Stimulated activated CD8-positive, alpha-beta memory T cell treated with anti-CD3 and anti-CD28 coated beads, Interleukin-4, amount 100 ng/mL, for 4 hours (primary cell): ENCODE results near the gene ROBO3.

Experiments
- DNase-seq, 2 donors: peaks; one replicate each; pipeline ENCODE4 v3.0.0-alpha.2; 2020; ENCODE audit warnings: low read depth in 2 of 2, low spot score in 1 of 2

Gene ROBO3

GRCh38 chr11:124865181-124865901 is at the start of gene ROBO3:
Gene ROBO3 (plus strand): TSS chr11:124865432. CDS start chr11:124865578, 146 bp downstream.
- DNase-seq: no peak

GRCh38 chr11:124817036-124817435 is 48.2 kb upstream of the ROBO3 start:
- DNase-seq: no peak

DNA sequence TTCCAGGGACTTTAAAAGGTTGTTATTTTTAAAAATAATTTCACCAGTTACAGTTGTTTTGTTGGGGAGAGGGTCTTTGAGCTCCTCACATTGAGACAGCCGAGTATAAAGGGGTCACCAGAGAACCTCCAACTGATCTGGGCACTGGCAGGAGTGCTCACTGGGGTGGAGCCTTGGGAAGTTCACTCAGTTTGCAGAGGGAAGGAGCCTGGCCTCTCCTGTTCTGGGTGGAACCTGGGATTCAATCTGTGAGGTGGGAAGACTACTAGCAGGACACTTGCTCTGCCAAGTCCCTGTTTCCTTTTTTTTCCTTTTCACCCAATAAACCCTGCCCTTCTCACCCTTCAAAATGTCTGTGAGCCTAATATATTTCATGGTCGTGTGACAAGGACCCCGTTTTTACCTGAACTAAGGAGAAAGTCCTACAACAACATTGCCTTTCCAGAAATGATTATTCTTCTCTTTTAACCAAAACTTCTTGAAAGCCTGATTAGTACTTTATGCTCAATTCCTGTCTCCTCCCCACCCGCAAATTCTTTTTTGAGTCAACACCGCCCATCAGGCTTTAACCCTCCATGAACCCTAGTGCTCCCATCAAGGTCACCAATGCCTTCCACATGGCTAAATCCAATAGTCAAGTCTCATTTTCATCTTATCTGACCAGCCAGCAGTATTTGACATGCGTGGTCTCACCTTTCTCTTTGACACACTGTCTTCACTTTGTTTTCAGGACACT is 43.1 kb upstream of the ROBO3 start:
- no peak for DNase-seq

- no peak for DNase-seq
These were observed 41.5 kb upstream of the ROBO3 start for GRCh38 chr11:124823512-124824376.

DNA sequence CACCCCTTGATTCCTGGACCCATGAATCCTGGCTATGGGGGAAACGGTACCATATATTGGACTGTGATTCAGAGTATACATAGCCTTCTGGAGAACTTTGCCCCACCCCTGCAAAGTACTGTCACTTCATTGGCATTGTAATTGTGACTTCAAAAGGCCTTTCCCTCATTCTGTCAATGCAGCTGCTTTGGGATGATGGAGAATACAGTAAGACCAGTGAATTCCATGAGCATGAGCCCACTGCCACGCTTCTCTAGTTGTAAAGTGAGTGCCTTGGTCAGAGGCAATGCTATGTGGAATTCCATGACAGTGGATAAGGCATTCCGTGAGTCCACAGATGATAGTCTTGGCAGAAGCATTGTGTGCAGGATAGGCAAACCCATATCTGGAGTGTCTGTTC is 39.4 kb upstream of the ROBO3 start:
- no peak for DNase-seq

DNA sequence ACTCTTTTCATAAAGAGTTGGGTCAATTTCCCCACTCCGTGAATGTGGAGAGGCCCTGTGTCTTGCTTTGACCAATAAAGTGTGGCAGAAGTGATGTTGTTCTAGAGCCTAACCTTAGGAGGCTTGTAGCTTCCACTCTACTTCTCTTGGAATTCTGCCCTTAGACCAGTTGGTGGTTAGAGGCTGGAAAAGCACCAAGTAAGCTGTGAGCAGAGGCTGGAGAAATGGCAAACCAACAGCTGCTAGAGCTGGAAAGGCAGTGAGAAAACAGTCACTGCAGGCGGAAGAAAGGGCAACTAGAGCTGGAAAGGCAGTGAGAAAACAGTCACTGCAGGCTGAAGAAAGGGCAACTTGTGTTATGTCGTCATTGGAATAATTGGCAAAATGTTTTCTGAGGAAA is 35.2 kb upstream of the ROBO3 start:
- DNase-seq: no peak

DNA sequence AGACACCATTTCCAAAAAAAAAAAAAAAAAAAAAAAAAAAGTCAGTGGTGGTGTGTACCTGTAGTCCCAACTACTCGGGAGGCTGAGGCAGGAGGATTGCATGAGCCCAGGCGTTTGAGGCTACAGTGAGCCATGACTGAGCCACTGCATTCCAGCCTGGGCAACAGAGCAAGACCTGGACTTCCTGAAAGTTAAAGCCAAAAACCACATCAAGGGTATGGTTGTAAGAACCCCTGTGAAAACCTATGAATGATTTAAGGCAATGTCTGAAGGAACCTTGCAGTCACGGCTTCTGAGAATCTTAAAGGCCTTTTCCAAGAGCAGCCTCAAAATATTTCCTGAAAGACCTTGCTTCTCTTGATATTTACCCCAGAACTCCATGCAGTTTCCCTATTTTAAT is 34.5 kb upstream of the ROBO3 start:
- DNase-seq: no peak

DNA sequence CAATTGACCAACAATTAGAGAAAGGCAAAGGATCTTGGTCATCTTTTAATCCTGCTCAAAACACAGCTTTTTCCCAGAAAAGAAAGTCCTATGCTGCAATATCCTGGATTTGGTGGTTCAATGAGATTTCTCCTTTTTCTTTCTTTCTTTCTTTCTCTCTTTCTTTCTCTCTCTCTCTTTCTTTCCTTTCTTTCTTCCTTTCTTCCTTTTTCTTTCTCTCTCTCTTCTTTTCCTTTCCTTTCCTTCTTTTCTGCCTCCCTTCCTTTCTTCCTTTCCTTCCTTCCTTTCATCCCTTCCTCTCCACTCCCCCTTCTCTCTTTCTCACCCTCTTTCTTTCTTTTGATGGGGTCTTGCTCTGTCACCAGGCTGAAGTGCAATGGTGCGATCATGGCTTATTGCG is 33.3 kb upstream of the ROBO3 start:
- no peak for DNase-seq

DNA sequence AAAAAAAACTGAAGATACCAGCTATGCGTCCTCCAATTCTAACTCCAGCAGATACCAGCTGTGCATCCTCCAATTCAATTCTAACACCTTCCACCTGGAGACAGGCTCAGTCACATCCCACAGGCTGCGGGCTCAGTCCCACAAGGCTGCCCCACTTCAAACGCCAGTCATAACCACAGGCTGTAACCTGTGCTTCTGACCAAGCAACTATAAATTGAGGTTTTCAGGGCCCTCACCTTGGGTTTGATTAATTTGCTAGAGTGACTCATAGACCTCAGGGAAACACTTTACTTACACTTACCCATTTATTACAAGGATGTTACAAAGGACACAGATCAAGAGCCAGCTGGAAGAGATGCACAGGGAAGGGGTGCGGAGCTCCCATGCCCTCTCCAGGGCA is 32.7 kb upstream of the ROBO3 start:
- no peak for DNase-seq

GRCh38 chr11:124834526-124835180 is 30.6 kb upstream of the ROBO3 start:
- DNase-seq: no peak

- DNase-seq: no peak
These were observed 29.3 kb upstream of the ROBO3 start for GRCh38 chr11:124835918-124836317.

- no peak for DNase-seq
These were observed 27.8 kb upstream of the ROBO3 start for GRCh38 chr11:124837491-124837856.

DNA sequence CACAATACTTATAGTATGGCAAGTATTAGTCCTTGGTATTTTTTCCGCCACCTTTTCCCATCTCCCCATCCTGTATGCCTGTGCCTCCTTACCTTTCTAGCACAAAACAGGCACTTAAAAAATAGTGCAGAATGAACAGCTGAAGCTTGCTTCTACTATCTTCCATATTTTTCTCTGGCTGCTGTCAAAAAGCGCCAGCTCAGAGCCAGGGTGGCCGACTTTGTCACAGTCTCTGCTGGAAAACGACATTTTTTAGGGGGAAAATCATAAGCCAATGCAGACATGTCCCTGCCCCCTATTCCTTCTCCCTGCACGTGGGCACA is 26.5 kb upstream of the ROBO3 start:
- no peak for DNase-seq

GRCh38 chr11:124839128-124839971 is 25.9 kb upstream of the ROBO3 start:
- DNase-seq: no peak

- no peak for DNase-seq
These were observed 25.1 kb upstream of the ROBO3 start for GRCh38 chr11:124839972-124840621.

DNA sequence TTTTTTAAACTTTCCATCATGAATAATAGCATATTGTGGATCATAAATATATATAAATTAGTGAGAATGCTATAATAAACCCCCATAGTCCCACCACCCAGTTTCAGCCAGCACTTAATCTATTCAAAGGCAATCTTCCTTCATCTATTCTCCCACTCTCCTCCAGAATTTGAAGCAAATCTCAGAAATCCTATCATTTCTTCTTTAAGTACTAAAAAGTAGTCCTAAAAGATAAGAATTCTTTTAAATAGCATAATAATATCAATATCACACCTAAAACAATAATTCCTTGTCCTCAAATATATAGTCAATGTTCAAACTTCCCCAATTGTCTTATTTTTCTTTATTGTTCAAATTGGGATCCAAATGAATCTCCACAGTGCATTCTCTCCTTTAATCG is 24.6 kb upstream of the ROBO3 start:
- DNase-seq: no peak

DNA sequence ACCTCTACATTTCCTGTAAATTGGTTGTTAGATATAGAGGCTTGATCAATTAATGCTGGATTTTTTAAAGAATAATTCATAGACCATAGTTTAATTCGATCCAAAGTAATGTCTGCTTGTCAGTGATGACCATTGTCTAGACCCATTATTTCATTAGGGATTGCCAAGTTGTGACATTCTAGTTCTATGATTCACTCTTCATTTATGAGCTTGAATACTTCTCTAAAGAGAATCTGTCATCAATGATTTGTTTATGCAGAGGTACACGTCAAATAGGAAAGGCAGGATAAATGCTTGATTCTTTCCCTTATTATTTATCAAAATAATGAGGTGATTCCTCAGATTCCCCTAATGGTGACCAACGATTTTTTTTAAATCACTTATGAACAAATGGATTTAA is 24.0 kb upstream of the ROBO3 start:
- DNase-seq: no peak

DNA sequence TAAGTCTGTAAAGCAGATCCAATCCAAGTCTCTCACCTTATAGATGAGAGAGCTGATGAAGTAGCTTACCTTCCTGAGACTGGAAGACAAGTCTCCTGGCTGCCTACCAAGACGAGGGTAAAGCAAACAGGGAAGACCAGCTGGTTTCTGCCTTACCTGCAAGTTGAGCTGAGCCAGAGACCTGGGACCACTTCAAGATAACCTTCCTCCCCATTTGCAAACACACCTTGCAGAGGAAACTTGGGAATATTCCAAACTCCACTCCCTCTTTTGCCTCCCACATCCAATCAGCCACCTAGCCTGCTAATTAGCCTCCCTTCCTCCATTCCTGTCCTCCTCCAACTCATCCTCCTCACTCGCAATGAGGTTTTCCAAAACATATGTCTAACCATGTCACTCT is 23.4 kb upstream of the ROBO3 start:
- DNase-seq: no peak

- no peak for DNase-seq
These were observed 22.9 kb upstream of the ROBO3 start for GRCh38 chr11:124842305-124842704.

DNA sequence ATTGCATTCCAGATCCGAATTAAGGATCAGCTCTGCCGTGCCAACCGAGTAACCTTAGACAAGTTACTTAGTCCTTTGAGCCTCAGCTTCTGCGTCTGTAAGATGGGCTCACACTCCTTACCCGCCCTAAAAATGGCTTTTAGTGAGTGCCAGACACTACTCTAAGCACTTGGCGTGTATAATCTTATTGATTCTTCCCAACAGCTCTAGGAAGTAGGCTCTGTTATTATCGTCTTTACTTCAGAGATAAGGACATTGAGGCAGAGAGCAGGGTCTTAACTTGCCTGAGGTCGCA is 21.7 kb upstream of the ROBO3 start:
- DNase-seq: no peak
